Endometrial microvascular endothelial cells (primary cell): ENCODE measurements around the gene TMEM267. TPM values are rescaled to one million over a fixed set of nuclear protein-coding genes. Genes with fewer than 3 reads are reported as not detected.
"Not testable (repeated sequence)": the region's sequence is repeated elsewhere in the genome, so short reads cannot be mapped to it uniquely, and the experiment has no call there.

Source experiments
- in situ Hi-C: cut with HindIII; loops from 2 replicates; pipeline ENCODE4 v1.10.0; 2017; ENCODE audit warnings: low sequenced_read_pairs, low pct_unique_long_range_greater_than_20kb; ENCODE audit errors: inconsistent ontology term
- total RNA-seq: library from RNA; depleted of rRNA; stranded (reverse); fragments of >200 nt; gene quantifications from one replicate; pipeline ENCODE4 v1.2.3, GENCODE V29; 2015; ENCODE audit errors: inconsistent ontology term

TMEM267 gene
- total RNA-seq, 1 donor from 2014 or later: 21.8 TPM

- in situ Hi-C loops: no loop called here
Observed at GRCh38 chr5:43467100-43467499, 16.6 kb downstream of the TMEM267 start.

GRCh38 chr5:43465455-43465854, 18.2 kb downstream of the TMEM267 start:
- in situ Hi-C loops: not testable (repeated sequence)

GRCh38 chr5:43461066-43461465, 22.6 kb downstream of the TMEM267 start:
- in situ Hi-C loops: no loop called here

GRCh38 chr5:43456556-43456955, 27.1 kb downstream of the TMEM267 start:
- in situ Hi-C loops: no loop called here

GRCh38 chr5:43441575-43441974, 42.1 kb downstream of the TMEM267 start:
- in situ Hi-C loops: not testable (repeated sequence)

- in situ Hi-C loops: no loop called here
Observed at GRCh38 chr5:43437062-43437660, 46.5 kb downstream of the TMEM267 start.

GRCh38 chr5:43433382-43433781, 50.3 kb downstream of the TMEM267 start:
- in situ Hi-C loops: no loop called here

DNA sequence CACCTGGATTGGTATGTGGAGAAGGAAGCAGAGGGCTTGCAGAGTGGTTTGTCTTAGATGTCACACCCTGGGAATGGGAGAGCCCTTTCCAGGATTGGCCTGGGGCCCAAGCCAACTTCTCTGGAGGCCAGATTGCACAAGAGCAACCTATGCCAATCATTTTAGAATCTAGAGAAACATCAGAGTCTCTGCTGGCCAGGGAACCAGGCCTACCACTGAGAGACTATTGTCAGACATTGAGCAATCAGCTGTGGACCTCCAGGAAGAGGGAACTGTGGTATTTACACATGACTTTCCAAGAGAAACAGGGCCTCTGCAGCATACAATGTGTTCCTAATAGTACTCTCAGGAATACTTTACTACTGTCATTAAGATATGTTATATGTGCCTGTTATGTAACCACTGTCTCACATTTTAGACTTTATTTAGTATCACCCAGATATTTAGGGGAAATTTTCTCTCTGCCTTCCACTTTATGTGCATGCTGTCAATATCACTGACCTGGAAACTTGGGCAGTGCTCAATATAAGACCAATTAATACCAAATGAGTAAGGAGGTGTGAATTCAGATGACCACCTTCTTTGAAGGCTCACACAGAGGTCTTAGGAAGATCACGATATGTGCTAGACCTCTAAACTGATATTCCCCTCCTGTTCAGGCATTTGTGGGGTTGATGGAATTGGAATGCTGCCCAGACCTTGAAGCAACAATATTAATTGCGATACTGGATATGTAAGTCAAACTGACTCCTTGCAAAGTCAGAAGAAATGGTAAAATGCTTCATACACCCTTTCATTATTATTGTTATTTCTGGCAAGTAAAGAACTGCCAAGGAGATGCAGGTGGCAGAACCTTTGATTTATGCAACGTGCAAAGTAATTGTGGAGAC, 50.9 kb downstream of the TMEM267 start:
- in situ Hi-C loops: no loop called here

DNA sequence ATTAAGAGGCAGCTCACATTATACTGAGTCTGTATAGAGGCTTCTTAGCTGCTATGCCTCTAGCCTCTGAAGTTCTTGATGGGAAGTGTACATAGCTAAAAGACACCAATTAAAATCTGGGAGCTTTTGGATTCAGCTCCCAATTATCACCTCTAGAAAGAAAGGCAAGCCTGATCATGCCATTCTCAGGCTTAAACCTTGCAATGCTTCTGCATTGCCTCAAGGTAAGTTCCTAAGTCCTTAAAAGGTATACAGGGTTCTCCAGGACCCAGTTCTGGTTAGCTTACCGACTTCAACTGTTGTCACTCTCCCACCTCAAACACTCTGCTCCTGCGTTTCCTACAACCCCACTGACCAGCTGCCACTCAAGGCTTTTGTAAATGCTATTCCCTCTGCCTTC, 54.0 kb downstream of the TMEM267 start:
- in situ Hi-C loops: no loop called here

DNA sequence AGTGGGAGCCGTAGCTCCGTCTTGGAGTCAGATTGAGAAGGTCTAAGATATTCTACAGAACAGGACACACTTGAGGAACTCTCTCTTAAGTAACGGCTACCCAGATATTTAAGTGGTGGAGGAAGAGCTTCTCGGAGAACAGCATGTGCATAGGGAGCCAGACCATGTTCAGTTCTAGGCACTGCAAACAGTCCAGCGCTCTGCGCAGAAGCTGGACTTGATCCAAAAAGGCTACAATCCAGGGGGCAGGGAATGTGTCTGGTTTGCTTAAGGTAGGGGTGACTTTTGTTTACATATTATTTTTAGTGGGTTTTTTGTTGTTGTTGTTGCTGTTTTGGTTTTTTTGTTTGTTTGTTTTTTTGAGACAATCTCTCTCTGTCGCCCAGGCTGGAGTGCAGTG, 54.6 kb downstream of the TMEM267 start:
- in situ Hi-C loops: no loop called here

- in situ Hi-C loops: no loop called here
Observed at GRCh38 chr5:43427306-43427705, 56.4 kb downstream of the TMEM267 start.

- in situ Hi-C loops: no loop called here
Observed at GRCh38 chr5:43425983-43426382, 57.7 kb downstream of the TMEM267 start.

DNA sequence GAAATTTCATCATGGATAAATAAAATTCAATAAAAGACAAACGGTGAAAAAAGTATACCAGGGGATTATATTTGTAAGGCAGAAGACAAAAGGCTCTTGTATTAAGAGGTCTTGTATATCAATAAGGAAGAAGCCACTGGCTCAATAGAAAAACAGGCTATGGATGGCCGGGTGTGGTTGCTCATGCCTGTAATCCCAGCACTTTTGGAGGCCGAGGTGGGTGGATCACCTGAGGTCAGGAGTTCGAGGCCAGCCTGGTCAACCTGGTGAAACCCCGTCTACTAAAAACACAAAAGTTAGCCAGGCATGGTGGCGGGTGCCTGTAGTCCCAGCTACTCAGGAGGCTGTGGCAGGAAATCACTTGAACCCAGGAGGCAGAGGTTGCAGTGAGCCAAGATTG, 60.6 kb downstream of the TMEM267 start:
- in situ Hi-C loops: not testable (repeated sequence)

- in situ Hi-C loops: no loop called here
Observed at GRCh38 chr5:43422143-43422542, 61.5 kb downstream of the TMEM267 start.

DNA sequence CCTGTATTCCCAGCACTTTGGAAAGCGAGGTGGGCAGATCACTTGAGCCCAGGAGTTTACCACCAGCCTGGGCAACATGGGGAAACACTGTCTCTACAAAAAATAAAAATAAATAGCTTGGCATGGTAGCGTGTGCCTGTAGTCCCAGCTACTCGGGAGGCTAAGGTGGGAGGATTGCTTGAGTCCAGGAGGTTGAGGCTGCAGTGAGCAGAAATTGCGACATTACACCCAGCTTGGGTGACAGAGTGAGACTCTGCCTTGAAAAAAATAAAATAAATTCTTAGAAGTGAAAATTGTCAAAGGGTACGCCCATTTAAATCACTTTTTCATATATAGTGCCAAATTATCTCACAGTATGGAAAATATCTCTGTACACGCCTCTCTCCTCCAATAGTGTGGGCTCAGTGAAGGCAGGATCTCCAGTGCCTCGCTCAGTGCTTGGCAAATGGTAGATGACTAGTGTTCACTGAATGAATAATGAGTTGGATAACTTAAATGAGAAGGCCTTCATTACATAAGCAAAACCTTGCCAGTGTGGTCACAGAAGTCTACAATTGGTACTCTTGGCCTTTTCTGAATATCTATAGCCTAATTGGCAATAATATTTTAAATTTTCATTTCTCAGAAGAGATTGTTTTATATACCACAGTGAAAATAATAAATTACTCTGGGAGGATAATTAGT, 62.1 kb downstream of the TMEM267 start:
- in situ Hi-C loops: no loop called here

- in situ Hi-C loops: no loop called here
Observed at GRCh38 chr5:43420241-43420640, 63.4 kb downstream of the TMEM267 start.

DNA sequence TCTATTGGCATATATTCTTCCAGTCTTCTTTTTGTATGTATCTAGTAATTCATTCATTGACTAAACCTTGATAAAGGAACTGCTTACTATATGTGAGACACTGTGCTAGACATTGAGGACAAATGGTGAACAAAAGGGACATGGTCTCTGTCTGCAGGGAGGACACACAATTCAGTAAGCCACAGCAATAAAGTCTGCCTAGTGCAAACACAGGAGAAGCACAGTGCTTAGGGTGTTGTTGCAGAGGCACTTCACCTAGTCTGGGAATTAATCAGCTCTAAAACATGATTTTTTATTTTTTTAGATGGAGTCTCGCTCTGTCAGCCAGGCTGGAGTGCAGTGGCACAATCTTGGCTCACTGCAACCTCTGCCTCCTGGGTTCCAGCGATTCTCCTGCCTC, 65.1 kb downstream of the TMEM267 start:
- in situ Hi-C loops: no loop called here

- in situ Hi-C loops: no loop called here
Observed at GRCh38 chr5:43416803-43417394, 66.8 kb downstream of the TMEM267 start.

DNA sequence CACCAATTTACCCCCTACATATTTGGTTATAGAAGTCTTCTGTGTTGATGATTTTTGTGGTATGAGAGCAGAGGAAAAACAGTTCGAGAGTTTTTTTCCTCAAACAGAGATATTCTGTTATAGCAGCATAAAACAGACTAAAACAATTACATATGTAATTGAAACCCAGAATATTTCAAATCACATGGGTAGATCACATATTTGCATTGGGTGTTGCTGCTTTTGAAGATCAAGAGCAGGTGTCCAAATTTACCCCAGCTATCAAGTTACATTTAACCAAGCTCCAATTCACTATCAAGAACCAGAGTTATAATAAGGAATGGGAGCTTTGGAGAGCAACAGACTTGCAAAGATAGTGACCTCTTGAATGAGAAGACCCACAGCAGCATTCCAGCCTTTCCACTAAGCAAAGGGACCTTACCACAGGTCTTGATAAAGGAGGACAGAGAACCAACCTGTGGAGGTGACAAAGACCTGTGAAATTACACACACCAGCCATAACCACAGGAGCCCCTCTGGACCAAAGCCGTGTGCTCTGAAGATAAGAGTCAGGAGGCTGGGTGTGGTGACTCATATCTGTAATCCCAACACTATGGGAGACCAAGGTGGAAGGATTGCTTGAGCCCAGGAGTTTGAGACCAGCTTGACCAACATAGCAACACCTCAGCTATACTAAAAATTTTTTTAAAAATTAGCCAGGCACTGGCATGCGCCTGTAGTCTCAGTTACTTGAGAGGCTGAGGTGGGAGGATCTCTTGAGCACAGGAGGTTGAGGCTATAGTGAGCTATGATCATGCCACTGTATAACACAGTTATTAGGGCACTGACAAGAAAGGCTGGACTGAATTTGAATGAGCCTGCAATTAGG, 67.5 kb downstream of the TMEM267 start:
- in situ Hi-C loops: no loop called here
